ENCODE results near the gene DRC7.

The DRC7 gene

DNA sequence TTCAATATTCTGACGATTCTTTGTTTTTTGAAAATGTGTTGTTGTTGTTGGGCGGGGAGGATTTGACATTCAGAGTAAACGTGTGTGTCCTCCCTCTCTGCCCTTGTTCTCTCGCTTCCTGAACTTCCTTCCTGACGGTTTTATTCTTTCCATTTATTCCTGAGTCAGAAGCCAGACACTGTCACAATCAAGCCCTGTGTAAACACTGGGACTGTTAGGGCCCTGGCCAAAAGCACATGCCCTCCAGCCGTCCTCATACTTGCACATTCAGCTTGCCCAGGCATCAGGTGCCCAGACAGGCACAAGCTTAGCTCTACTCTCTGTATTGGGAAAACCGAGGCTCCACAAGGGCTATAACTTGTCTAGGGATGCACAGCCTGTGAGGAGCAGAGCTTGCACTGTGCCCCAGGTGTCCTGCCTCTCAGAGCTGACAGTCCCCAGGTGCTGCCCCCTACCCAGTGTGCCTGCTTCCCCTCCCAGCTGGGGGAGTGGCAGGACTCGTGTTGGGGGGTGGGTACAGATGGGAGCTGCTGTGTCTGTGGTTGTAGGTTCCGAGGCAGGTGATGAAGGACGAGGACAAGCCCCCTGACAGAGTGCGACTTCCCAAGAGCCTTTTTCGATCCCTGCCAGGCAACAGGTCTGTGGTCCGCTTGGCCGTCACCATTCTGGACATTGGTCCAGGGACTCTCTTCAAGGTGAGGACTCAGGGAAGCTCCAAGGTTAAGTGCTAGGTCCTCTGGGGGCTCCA lies 16.8 kb upstream of the DRC7 start:
- no peak for DNase-seq

- no peak for DNase-seq
Measured at GRCh38 chr16:57679016-57679415, 15.6 kb upstream of the DRC7 start.

DNA sequence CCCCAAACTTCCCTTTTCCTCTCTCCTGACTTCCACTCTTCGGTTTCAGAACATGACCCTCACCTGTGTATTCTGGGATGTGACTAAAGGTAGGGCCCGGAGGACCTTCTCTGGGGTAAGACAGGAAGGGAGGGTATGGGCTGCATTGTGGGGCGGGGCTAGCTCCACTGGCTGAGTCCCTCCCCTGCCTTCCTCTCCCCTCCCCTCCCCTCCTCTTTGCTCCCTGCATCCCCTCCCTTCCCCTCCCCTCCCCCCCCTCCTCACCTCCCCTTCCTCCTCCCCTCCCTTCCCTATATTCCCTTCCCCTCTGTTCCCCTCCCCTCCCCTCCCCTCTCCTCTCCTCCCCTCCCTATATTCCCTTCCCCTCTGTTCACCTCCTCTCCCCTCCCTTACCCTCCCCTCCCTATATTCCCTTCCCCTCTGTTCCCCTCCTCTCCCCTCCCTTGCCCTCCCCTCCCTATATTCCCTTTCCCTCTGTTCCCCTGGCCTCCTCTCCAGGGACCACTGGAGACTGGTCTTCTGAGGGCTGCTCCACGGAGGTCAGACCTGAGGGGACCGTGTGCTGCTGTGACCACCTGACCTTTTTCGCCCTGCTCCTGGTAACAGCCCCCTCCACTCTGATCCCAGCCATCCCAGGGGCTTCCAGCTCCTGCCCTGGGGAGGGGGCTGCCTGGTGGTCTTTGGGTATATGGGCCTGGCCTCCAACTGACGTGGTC lies 14.7 kb upstream of the DRC7 start:
- DNase-seq = no peak

GRCh38 chr16:57680842-57681375 lies 13.7 kb upstream of the DRC7 start:
- no peak for DNase-seq

GRCh38 chr16:57681950-57682728 lies 12.5 kb upstream of the DRC7 start:
- no peak for DNase-seq

DNA sequence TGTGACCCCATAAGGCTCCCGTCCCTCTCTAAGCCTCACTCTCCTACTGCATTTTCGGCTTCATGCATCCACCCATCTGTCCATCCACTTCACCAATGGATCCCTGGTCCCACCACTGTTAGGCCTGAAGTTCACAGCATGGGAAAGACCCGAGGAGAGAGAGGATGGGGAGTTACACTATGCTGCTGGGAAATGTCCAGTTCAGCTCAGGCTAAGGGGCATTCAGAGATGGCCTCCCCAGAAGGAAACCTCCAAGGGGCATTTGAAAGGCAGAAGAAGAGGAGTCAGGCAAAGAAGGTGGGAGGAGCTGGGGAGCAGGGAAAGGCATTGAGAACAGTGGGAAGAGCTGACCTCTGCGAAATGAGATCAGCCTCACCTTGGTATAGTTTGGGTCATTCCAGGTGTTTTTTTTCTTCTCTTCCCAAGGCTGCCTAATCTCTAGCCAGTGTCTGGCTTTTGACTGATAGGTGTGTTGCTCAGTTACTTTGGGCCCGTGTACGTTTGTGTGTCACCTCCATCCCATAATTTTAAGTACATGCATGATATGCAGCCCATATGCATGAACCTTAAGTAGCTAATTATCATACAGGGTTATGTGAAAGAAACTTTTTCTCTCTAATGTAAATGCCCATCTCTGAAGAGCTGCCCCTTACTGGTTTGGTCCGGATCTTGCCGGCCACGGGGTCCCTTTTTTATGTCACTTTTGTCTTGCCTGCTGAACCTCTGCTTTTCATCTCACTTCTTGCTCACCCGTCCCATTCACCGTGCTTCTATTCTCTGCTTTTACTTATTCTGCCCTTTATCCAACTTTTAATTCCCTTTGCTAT lies 11.6 kb upstream of the DRC7 start:
- no peak for DNase-seq

- DNase-seq = no peak
Measured at GRCh38 chr16:57683636-57684545, 10.7 kb upstream of the DRC7 start.

DNA sequence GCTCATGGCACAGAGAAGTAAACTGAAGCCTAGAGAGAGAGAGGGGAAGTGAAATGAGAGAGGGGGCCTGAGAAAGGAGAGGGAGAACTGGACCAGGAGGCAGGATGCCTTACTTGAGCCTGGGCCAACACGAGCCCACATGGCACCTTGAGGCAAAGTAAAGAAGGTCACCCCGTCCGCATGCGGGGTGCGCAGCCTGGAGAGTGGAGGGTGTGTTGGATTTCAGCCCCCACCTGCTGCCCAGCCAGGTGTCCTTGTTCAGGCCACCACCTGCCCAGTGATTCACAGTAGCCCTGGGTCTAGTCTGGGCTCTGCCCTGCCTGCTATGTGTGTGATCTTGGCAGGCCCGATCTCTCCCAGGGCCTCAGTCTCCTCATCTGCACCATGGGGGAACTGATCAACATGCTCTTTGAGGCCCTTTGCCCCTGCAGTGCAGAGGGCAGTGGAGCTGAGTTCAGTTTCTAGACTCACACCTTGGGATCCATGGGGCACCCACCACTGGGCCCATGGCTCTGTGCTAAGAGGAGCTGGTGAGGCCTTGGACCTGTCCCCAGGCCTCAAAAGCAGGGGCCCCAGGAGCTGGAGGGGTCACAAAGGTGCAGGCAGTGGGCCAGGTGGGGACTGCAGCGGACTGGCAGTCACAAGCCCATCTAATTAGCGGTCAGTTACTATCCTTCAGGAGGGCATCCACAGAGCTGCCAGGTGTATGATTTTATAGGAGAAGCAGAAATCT lies 9.8 kb upstream of the DRC7 start:
- DNase-seq = no peak

- DNase-seq = no peak
Measured at GRCh38 chr16:57685633-57686032, 9.0 kb upstream of the DRC7 start.

GRCh38 chr16:57686577-57686976 lies 8.0 kb upstream of the DRC7 start:
- no peak for DNase-seq

- DNase-seq = no peak
Measured at GRCh38 chr16:57687363-57687929, 7.2 kb upstream of the DRC7 start.

DNA sequence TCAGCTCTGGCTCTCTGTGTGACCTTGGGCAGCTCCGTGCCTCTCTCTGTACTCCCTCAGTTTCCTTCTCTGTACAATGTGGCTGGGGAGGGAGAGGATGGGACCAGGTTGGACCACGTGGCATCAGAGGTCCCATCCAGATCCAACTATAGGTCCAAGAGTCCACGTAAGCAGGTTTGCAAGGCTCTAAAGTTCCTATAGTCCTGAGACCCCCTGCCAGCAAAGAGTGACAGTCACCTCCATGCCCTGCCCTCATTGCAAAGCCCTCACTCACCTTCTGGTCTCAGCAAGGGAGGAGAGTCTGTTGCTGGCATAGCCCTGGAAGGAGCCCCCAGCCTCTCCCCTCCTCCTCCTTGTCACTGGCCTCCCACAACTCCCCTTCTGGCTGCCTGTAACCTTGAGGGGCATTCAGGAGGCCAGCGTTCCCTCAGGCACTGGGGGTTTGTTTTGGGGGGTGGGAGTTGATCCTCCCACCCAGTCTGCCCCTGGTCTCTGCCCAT lies 6.1 kb upstream of the DRC7 start:
- no peak for DNase-seq

- DNase-seq = no peak
Measured at GRCh38 chr16:57688987-57689761, 5.4 kb upstream of the DRC7 start.

GRCh38 chr16:57689762-57690558 lies 4.6 kb upstream of the DRC7 start:
- DNase-seq = peak; percentile 12

DNA sequence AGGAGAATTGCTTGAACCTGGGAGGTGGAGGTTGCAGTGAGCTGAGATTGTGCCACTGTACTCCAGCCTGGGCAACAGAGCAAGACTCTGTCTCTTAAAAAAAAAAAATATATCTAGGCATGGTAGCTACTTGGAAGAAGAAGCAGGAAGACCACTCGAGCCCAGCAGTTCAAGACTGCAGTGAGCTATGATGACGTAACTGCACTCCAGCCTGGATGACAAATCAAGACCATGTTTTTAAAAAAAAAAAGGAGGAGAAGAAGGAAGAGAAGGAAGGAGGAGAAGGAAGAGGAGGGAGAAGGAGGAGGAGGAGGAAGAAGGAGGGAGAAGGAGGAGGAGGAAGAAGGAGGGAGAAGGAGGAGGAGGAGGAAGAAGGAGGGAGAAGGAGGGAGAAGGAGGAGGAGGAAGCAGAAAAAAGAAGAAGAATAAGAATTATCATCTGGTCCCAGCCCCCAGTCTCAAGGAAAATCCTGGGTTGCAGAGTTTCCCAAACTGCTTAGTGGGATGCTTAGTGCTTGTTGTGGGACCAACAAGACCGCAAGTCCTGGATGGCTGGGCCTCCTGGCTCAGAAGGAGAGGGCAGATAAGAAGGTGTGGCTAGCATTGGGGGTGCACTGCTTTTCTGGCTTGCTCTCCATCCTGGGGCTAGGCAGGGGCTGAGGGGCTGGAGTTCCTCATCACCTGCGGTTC lies 3.7 kb upstream of the DRC7 start:
- no peak for DNase-seq

GRCh38 chr16:57692636-57693035 lies 2.0 kb upstream of the DRC7 start:
- no peak for DNase-seq

- DNase-seq = no peak
Measured at GRCh38 chr16:57693550-57693949, 1.1 kb upstream of the DRC7 start.

DNA sequence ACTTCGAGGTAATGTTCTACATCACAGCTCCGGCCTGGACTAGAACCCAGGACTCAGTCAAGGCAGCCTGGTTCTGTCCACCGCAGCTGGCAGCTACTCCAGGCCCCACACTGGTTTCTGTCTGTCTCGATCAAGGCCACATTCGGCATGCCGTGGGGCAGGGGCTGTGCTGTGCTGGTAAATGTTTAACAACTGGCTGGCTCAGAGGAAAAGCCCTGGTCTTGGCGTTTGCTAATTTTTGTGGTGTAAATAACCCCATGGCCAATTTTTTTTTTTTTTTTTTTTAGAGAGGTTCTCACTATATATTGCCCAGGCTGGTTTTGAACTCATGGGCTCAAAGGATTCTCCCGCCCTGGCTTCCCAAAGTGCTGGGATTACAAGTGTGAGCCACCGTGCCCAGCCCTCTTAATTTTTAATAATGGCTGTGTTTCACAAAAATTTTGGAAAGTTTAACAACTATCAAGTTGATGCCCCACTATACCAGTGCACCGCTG lies 328 bp upstream of the DRC7 start:
- no peak for DNase-seq
